Activated naive CD8-positive, alpha-beta T cell (primary cell): Measurements from ENCODE around the gene NLGN4X.

Source experiments
- H3K27ac Mint-ChIP-seq: one replicate; pipeline ENCODE4 v1.8.0; 2021; ENCODE audit warnings: mixed read lengths
- H3K27me3 Mint-ChIP-seq: one replicate; pipeline ENCODE4 v1.8.0; 2021; ENCODE audit warnings: mixed read lengths
- H3K36me3 Mint-ChIP-seq: one replicate; pipeline ENCODE4 v1.8.0; 2021; ENCODE audit warnings: mixed read lengths
- H3K4me1 Mint-ChIP-seq: one replicate; pipeline ENCODE4 v1.8.0; 2021; ENCODE audit warnings: low read depth, mixed read lengths
- H3K4me3 Mint-ChIP-seq: one replicate; pipeline ENCODE4 v1.8.0; 2021; ENCODE audit warnings: mild to moderate bottlenecking, mixed read lengths
- H3K9me3 Mint-ChIP-seq: one replicate; pipeline ENCODE4 v1.8.0; 2021; ENCODE audit warnings: low read depth, mixed read lengths

NLGN4X gene

GRCh38 chrX:6228720-6229119 lies at the start of gene NLGN4X:
Gene NLGN4X, minus strand, starts transcription at chrX:6228867. Its CDS starts 77,401 bp downstream, at chrX:6151466.
- H3K4me1 Mint-ChIP-seq: peaks cover 5% of the 10 kb centered on the region
- no peak within 1 kb of the TSS for H3K4me3 Mint-ChIP-seq
- H3K36me3 Mint-ChIP-seq: no peaks in the 10 kb centered on the region
- H3K27ac Mint-ChIP-seq: no peak within 1 kb of the TSS
- peaks cover 13% of the 10 kb centered on the region for H3K27me3 Mint-ChIP-seq
- H3K9me3 Mint-ChIP-seq: no peaks in the 10 kb centered on the region

DNA sequence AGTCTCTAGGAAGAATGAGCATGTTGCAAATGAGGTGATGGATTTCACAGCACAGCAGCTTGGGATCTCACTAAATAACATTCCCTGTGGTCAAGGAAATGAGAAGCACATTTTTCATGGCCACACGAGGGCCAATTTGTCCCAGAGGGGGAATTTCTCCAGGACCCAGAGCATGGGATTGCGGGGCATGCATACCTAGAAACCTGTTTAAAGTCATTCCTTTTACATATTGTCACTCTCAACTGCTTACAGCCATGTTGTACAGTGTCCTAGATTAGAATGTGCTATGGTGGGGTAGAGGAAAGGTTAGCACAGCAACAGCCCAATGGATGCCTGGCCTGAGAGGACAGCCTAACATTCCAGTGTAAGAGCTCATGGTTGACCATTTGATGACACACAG lies 37.4 kb upstream of the NLGN4X start:
- Mint-ChIP-seq H3K4me3 (no peak overlapping the region), H3K27me3 (no peaks in the 10 kb centered on the region), H3K27ac (no peak overlapping the region), H3K4me1 (no peaks in the 10 kb centered on the region), H3K9me3 (no peaks in the 10 kb centered on the region), H3K36me3 (no peaks in the 10 kb centered on the region)

- Mint-ChIP-seq H3K36me3 (no peaks in the 10 kb centered on the region), H3K4me3 (no peak overlapping the region), H3K4me1 (no peaks in the 10 kb centered on the region), H3K27me3 (no peaks in the 10 kb centered on the region), H3K9me3 (no peaks in the 10 kb centered on the region), H3K27ac (no peak overlapping the region)
Observed at GRCh38 chrX:6262959-6263358, 34.3 kb upstream of the NLGN4X start.

- Mint-ChIP-seq H3K27me3 (no peaks in the 10 kb centered on the region), H3K9me3 (no peaks in the 10 kb centered on the region), H3K4me3 (no peak overlapping the region), H3K4me1 (no peaks in the 10 kb centered on the region), H3K27ac (no peak overlapping the region), H3K36me3 (no peaks in the 10 kb centered on the region)
Observed at GRCh38 chrX:6257025-6257424, 28.4 kb upstream of the NLGN4X start.

- H3K27me3 Mint-ChIP-seq: no peaks in the 10 kb centered on the region
Observed at GRCh38 chrX:6244666-6245065, 16.0 kb upstream of the NLGN4X start.

DNA sequence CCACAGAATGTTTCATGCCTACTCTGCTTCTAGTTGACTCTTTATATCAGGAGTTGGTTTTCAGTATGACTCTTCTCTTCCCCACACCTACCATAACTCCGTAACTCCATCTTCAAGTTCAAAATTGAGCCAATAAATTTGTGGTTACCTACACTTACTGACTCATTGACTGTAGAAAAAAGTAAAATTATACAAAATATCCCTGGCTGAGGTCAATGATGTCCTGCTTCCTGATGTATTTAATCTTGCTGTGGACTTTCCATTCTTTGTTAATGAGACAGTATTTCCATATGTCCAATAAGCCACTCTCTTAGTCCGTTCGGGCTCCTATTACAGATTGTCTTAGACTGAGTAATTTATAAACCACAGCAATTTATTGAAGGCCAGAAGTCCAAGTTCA lies 9.9 kb upstream of the NLGN4X start:
- H3K4me3 Mint-ChIP-seq: no peak overlapping the region
- no peaks in the 10 kb centered on the region for H3K27me3 Mint-ChIP-seq
- H3K9me3 Mint-ChIP-seq: no peaks in the 10 kb centered on the region
- H3K36me3 Mint-ChIP-seq: no peaks in the 10 kb centered on the region
- H3K27ac Mint-ChIP-seq: no peak overlapping the region
- no peaks in the 10 kb centered on the region for H3K4me1 Mint-ChIP-seq

More at GRCh38 chrX:6244666-6245065, 16.0 kb upstream of the NLGN4X start:
- no peaks in the 10 kb centered on the region for H3K4me1 Mint-ChIP-seq
- H3K27ac Mint-ChIP-seq: no peak overlapping the region
- no peak overlapping the region for H3K4me3 Mint-ChIP-seq
- H3K9me3 Mint-ChIP-seq: no peaks in the 10 kb centered on the region
- no peaks in the 10 kb centered on the region for H3K36me3 Mint-ChIP-seq

GRCh38 chrX:6227935-6228334 lies 732 bp downstream of the NLGN4X start:
- peaks cover 13% of the 10 kb centered on the region for H3K27me3 Mint-ChIP-seq
- peaks cover 5% of the 10 kb centered on the region for H3K4me1 Mint-ChIP-seq
- H3K27ac Mint-ChIP-seq: no peak overlapping the region
- no peak overlapping the region for H3K4me3 Mint-ChIP-seq
- no peaks in the 10 kb centered on the region for H3K9me3 Mint-ChIP-seq
- no peaks in the 10 kb centered on the region for H3K36me3 Mint-ChIP-seq

DNA sequence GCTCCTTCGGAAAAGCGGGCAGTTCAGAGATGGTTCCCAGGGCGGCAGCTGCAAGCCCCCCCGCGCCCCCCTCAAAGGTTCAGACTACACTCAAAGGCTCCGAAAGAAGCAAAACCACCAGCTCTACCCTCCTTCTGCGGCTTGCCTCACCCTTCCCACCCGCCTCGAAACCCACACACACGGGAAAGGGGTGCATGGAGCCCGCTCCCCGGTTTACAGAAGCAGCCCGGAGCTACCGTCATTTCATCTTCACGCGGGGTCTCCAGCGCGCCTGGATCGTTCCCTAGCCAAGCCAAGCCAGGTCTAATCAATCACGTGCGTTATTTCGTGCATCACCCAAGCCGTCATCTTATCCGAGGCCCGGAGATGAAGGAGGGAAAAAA lies 1.2 kb downstream of the NLGN4X start:
- Mint-ChIP-seq H3K36me3 (no peaks in the 10 kb centered on the region), H3K4me3 (peak overlapping the region; percentile 32), H3K27ac (no peak overlapping the region), H3K4me1 (peaks cover 5% of the 10 kb centered on the region), H3K27me3 (peaks cover 13% of the 10 kb centered on the region), H3K9me3 (no peaks in the 10 kb centered on the region)

GRCh38 chrX:6226596-6227452 lies 1.8 kb downstream of the NLGN4X start:
- peaks cover 13% of the 10 kb centered on the region for H3K27me3 Mint-ChIP-seq
- peaks cover 5% of the 10 kb centered on the region for H3K4me1 Mint-ChIP-seq
- no peak overlapping the region for H3K4me3 Mint-ChIP-seq
- no peaks in the 10 kb centered on the region for H3K36me3 Mint-ChIP-seq
- H3K27ac Mint-ChIP-seq: no peak overlapping the region
- no peaks in the 10 kb centered on the region for H3K9me3 Mint-ChIP-seq

DNA sequence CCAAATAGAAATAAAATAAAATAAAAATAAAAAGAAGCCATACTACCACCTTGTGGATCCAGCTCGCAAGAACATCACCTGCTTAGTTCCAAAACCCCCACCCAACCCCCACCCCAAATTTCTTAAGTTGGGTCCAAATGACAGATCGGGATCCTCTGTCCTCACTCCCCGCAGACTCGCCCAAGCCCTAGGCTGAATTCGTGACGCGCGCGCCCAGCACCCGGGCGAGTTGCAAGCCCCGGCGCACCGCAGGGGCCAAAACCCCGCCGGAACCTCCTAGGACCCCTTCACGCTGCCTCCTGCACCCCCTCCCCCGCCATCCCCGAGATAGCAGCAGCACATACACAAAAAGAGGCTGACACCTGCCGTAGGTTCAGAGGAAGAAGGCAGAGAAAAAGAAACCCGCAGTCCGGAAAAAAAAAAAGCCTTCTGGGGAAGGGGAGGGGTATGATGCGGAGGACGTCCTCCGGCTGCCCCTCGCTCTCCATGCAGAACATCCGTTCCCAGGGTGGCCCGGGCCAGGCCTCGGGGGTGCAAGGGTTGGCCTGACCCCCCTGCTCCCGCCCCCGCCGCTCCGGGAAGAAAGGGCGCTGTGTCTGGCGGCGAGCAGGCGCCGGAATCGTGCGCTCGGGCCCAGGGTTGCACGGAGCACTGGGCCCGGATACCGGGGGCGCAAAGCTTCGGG lies 2.6 kb downstream of the NLGN4X start:
- Mint-ChIP-seq H3K4me1 (peaks cover 5% of the 10 kb centered on the region), H3K27ac (no peak overlapping the region), H3K9me3 (no peaks in the 10 kb centered on the region), H3K27me3 (peaks cover 13% of the 10 kb centered on the region), H3K4me3 (no peak overlapping the region), H3K36me3 (no peaks in the 10 kb centered on the region)

- no peaks in the 10 kb centered on the region for H3K9me3 Mint-ChIP-seq
- peaks cover 5% of the 10 kb centered on the region for H3K4me1 Mint-ChIP-seq
- H3K27ac Mint-ChIP-seq: no peak overlapping the region
- no peak overlapping the region for H3K4me3 Mint-ChIP-seq
- H3K27me3 Mint-ChIP-seq: peaks cover 8% of the 10 kb centered on the region
- H3K36me3 Mint-ChIP-seq: no peaks in the 10 kb centered on the region
Observed at GRCh38 chrX:6225288-6225910, 3.3 kb downstream of the NLGN4X start.

DNA sequence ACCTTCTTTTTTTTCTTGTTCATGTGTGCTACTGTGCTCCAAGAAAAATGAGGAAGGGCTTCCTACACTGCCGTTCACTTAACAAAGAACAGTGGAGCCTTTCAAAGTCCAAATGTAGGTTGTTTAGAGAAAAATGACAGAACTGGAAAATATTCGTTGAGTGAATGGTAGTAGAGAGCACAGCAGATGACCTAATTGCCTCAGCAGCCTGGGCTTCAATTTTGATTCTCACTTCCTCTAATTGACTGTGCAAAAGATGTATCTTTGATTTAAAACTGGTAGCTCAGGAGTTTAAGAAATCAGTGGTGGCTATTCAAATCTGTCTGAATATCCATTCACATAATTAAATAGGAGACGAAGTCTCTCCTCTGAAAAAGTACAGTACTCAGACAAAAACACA lies 5.2 kb downstream of the NLGN4X start:
- H3K4me1 Mint-ChIP-seq: peaks cover 5% of the 10 kb centered on the region
- no peaks in the 10 kb centered on the region for H3K9me3 Mint-ChIP-seq
- H3K36me3 Mint-ChIP-seq: no peaks in the 10 kb centered on the region
- H3K27me3 Mint-ChIP-seq: peaks cover 3% of the 10 kb centered on the region
- no peak overlapping the region for H3K27ac Mint-ChIP-seq
- H3K4me3 Mint-ChIP-seq: no peak overlapping the region

DNA sequence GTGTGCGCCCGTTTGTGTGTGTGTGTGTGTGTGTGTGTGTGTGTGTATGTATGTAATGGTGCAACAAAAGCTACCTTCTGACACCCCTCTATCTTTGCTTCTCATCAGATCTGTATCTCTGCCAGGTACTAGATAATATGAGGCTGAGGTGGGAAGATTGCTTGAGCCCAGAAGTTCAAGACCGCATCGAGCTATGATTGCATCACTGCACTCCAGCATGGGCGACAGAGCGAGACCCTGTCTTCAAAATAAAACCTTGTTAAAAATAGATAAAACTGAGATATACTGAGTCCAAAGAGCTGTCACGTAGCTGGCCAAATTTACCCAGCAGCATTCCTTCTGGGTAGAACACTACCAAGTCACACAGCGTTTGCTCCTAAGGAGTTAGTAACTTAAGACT lies 18.4 kb downstream of the NLGN4X start:
- H3K4me3 Mint-ChIP-seq: no peak overlapping the region
- H3K9me3 Mint-ChIP-seq: no peaks in the 10 kb centered on the region
- no peak overlapping the region for H3K27ac Mint-ChIP-seq
- no peaks in the 10 kb centered on the region for H3K27me3 Mint-ChIP-seq
- no peaks in the 10 kb centered on the region for H3K36me3 Mint-ChIP-seq
- no peaks in the 10 kb centered on the region for H3K4me1 Mint-ChIP-seq

- Mint-ChIP-seq H3K4me3 (no peak overlapping the region), H3K27me3 (no peaks in the 10 kb centered on the region), H3K4me1 (no peaks in the 10 kb centered on the region), H3K27ac (no peak overlapping the region), H3K9me3 (no peaks in the 10 kb centered on the region), H3K36me3 (no peaks in the 10 kb centered on the region)
Observed at GRCh38 chrX:6203462-6204215, 25.0 kb downstream of the NLGN4X start.

- no peaks in the 10 kb centered on the region for H3K9me3 Mint-ChIP-seq
Observed at GRCh38 chrX:6199486-6199885, 29.2 kb downstream of the NLGN4X start.

More at GRCh38 chrX:6199486-6199885, 29.2 kb downstream of the NLGN4X start:
- no peaks in the 10 kb centered on the region for H3K27me3 Mint-ChIP-seq
- H3K4me3 Mint-ChIP-seq: no peak overlapping the region
- H3K36me3 Mint-ChIP-seq: no peaks in the 10 kb centered on the region
- H3K27ac Mint-ChIP-seq: no peak overlapping the region
- no peaks in the 10 kb centered on the region for H3K4me1 Mint-ChIP-seq
